Measurements from ENCODE around the gene PRCD. TPM values are rescaled to one million over a fixed set of nuclear protein-coding genes. Genes with fewer than 3 reads are reported as not detected.
"Not testable (repeated sequence)": the region's sequence is repeated elsewhere in the genome, so short reads cannot be mapped to it uniquely, and the experiment has no call there.

Gene PRCD
- total RNA-seq, 1 donor from 2014 or later: 2.4 TPM

DNA sequence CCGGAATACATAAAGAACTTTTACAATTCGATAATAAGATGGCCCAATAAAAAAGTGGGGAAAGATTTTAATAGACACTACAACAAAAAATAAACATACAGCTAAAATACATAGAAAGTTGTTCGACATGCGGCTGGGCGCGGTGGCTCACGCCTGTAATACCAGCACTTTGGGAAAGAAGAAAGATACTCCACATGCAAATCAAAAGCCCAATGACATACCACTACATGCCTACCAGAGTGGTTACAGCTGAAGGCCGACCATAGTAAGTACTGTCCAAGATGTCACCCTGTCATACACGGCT, 9.3 kb downstream of the PRCD start:
- FAIRE-seq: no peak
- DNase-seq (ENCODE audit: low spot score in 2 of 2): no peak

- DNase-seq (ENCODE audit: low spot score in 2 of 2): no peak
- no peak for FAIRE-seq
Measured at GRCh38 chr17:76549539-76549938, 9.7 kb downstream of the PRCD start.

- DNase-seq (ENCODE audit: low spot score in 2 of 2) (no peak), FAIRE-seq (no peak)
Measured at GRCh38 chr17:76550712-76551615, 11.1 kb downstream of the PRCD start.

DNA sequence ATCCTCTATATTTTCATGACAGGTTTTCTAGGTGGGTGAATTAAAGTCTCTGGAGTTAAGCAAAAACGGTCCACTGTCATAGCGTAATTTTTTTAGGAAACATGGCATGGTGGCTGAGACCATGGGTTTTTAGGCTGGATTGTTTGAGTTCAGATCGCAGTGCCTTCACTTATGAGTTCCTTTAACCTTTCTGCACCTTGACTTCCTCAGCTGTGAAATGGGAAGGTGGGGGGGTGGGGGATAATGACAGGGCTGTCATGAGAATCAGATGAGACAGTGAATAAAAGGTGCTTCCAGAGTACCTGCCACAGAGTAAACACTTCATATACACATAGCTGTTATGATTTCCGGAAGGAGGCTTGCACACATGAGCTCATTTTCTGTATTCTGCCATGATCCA, 11.8 kb downstream of the PRCD start:
- DNase-seq (ENCODE audit: low spot score in 2 of 2) (no peak), FAIRE-seq (no peak)

GRCh38 chr17:76553178-76553908, 13.5 kb downstream of the PRCD start:
- FAIRE-seq: no peak

GRCh38 chr17:76554131-76554530, 14.3 kb downstream of the PRCD start:
- DNase-seq (ENCODE audit: low spot score in 2 of 2) (no peak), FAIRE-seq (no peak)

More at GRCh38 chr17:76553178-76553908, 13.5 kb downstream of the PRCD start:
- no peak for DNase-seq (ENCODE audit: low spot score in 2 of 2)

GRCh38 chr17:76556765-76557367, 17.0 kb downstream of the PRCD start:
- FAIRE-seq: no peak
- no peak for DNase-seq (ENCODE audit: low spot score in 2 of 2)

DNA sequence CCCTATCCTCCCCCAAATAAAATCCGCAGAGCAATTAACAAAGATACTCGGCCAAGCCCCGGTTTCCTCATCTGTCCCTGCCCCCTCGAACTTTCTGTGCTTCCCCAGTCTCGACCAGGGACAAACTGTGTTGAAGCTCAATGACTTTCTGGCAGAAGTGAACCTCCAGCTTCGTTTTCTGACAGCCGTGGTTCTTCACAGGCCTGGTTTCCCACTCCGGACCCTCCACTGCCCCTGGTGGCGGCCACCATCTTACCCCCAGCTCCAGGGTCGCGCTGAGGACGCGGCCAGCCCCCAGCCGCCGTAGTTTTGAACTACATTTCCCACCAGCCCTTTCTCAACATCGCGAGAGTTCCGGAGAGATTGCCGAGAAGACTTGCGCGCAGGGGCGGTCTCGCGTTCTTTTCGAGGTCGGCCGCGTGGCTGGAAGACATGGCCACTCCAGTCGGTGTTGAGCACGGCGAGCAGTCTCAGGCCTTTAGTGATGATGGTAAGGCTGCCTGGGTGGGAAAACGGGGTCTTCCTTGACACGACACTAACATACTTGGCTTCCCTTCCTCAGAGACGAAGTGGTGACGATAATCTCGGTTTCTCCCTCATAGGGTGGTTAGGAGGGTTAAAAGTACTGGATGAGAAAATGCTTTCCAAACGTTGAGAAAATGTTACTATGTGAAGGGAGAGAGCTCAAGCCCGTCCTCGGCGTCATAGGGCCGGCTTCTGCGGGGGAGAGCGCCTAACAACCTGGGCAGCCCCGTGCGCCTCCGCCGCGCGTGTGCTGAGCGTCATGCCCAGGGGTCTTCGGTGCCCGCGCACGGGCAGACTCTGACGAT, 17.7 kb downstream of the PRCD start:
- peak; percentile 74 to 80 for DNase-seq (ENCODE audit: low spot score in 2 of 2)
- no peak for FAIRE-seq

GRCh38 chr17:76558198-76559095, 18.6 kb downstream of the PRCD start:
- DNase-seq (ENCODE audit: low spot score in 2 of 2) (no peak), FAIRE-seq (no peak)

- not testable (repeated sequence) for DNase-seq (ENCODE audit: low spot score in 2 of 2); FAIRE-seq
Measured at GRCh38 chr17:76559460-76559859, 19.6 kb downstream of the PRCD start.

- DNase-seq (ENCODE audit: low spot score in 2 of 2): no peak
- no peak for FAIRE-seq
Measured at GRCh38 chr17:76560036-76560876, 20.4 kb downstream of the PRCD start.

DNA sequence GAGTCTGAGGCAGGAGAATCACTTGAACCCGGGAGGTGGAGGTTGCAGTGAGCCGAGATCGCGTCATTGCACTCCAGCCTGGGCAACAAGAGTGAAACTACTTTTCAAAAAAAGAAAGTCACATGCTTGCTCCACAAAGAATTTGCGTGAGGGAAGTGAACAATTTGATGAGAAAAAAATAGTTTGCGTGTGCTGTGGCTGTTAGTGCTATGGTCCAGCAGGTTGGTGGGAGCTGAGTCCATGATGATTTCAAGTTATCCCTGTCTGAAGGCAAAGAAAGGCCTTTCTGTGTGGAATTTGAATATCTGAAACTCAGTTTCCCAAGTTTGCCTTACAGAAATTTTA, 21.0 kb downstream of the PRCD start:
- FAIRE-seq (no peak), DNase-seq (ENCODE audit: low spot score in 2 of 2) (no peak)

- DNase-seq (ENCODE audit: low spot score in 2 of 2) (no peak), FAIRE-seq (no peak)
Measured at GRCh38 chr17:76561332-76561731, 21.5 kb downstream of the PRCD start.

DNA sequence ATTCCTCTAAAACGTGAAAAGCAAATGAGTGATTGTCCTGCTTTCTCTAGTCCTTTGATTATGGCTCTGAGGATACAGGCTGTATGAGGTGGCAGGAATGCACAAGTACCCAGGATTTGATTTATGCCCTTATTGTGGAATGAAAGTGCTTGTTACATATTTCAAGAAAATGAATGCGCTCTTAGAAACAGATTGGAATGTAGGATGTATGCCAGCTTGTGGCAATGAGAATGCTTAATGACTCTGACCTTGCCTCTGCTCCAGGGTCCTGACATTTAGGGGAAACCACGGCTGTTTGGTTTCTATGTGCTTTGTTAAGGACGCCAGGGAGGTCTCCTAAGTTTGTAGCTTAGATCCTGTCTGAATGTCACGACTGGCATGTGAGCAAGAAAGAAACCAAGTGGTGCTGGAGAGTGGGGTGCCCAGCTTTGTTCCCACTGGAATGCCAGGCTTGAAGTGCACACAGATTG, 22.0 kb downstream of the PRCD start:
- no peak for FAIRE-seq
- no peak for DNase-seq (ENCODE audit: low spot score in 2 of 2)

DNA sequence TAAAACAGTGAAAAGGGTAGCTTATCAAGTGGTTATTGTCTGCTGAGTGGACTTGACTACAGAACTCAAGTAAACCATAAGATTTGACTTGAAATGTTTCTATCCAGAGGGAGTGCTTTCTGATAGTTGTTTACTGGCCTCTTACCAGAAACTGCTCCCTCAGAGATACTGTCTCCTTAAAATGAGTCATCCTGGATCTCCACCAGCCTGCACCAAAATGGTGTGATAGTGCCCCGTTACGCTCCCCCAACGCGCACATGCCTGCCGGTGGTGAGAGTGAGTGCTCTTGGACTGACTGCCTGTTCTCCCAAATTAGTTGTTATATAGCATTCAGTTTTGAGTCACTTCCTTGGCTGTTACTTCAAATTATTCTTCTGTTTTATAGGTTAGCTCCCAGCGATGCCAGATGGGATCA, 22.9 kb downstream of the PRCD start:
- FAIRE-seq: no peak
- no peak for DNase-seq (ENCODE audit: low spot score in 2 of 2)

- not testable (repeated sequence) for DNase-seq (ENCODE audit: low spot score in 2 of 2); FAIRE-seq
Measured at GRCh38 chr17:76563359-76563758, 23.5 kb downstream of the PRCD start.

GRCh38 chr17:76564991-76565727, 25.3 kb downstream of the PRCD start:
- FAIRE-seq; DNase-seq (ENCODE audit: low spot score in 2 of 2): not testable (repeated sequence)

Measured in frontal cortex (tissue), 4 donors.